Lower leg skin (tissue), 4 donors: ENCODE measurements around the gene VNN1. TPM values are rescaled to one million over a fixed set of nuclear protein-coding genes. Genes with fewer than 3 reads are reported as not detected.

ENCODE experiments used
- DNase-seq, 2 donors: peaks; one replicate each; pipeline ENCODE4 v3.0.0-alpha.2; 2019; ENCODE audit warnings: low spot score in 2 of 2
- H3K4me3 ChIP-seq: fragments of 200-600 bp; sonication (generic); 2 replicates; pipeline ENCODE4 v1.5.1; 2017; ENCODE audit warnings: mild to moderate bottlenecking, low read depth; ENCODE audit not compliant: poor library complexity, severe bottlenecking
- POLR2A ChIP-seq, 2 donors: fragments of 450-650 bp; IDR thresholded peaks; one replicate each; pipeline ENCODE4 v1.6.1; 2016 to 2017; ENCODE audit warnings: antibody characterized with exemption in 2 of 2, mild to moderate bottlenecking in 1 of 2, moderate library complexity in 1 of 2
- WGBS, 2 donors: methylation state at CpG; one replicate each; pipeline ENCODE4 v1.1.5; 2018; 5-methylcytosine and 5-hydroxymethylcytosine counted together
- intact Hi-C: fragments of 100-400 bp; cut with DNase I; formaldehyde crosslinking; loops from one replicate; pipeline ENCODE4 v1.15.0; 2023; ENCODE audit warnings: low total_unique reads
- total RNA-seq, 4 donors: library from RNA; depleted of rRNA; stranded (reverse); fragments of >200 nt; gene quantifications; one replicate each; pipeline ENCODE4 v1.1.0, GENCODE V29; 2016
- TF ChIP-seq, protein P1 (sequence below), 3 donors: fragments of 450-650 bp; IDR thresholded peaks; one replicate each; pipeline ENCODE4 v1.5.1; 2016; ENCODE audit warnings: antibody characterized with exemption in 3 of 3, mild to moderate bottlenecking in 3 of 3, moderate library complexity in 2 of 3

The VNN1 gene
- total RNA-seq, 4 donors from 2014 or later: 0.15 to 1.4 (median 0.23) TPM; not detected in 1

GRCh38 chr6:132731086-132731485 is 17.2 kb upstream of the VNN1 start:
- H3K4me3 ChIP-seq: no peak overlapping the region
- DNase-seq: no peak
- no peak for TF ChIP-seq POLR2A (IDR thresholded peaks at IDR 0.05)
- TF ChIP-seq, protein P1, sequence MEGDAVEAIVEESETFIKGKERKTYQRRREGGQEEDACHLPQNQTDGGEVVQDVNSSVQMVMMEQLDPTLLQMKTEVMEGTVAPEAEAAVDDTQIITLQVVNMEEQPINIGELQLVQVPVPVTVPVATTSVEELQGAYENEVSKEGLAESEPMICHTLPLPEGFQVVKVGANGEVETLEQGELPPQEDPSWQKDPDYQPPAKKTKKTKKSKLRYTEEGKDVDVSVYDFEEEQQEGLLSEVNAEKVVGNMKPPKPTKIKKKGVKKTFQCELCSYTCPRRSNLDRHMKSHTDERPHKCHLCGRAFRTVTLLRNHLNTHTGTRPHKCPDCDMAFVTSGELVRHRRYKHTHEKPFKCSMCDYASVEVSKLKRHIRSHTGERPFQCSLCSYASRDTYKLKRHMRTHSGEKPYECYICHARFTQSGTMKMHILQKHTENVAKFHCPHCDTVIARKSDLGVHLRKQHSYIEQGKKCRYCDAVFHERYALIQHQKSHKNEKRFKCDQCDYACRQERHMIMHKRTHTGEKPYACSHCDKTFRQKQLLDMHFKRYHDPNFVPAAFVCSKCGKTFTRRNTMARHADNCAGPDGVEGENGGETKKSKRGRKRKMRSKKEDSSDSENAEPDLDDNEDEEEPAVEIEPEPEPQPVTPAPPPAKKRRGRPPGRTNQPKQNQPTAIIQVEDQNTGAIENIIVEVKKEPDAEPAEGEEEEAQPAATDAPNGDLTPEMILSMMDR (IDR thresholded peaks at IDR 0.05): no peak
- intact Hi-C loops: no loop called here
- 89 to 92% methylated on average over 2 of the region's 2 CpGs for WGBS, 2 donors

DNA sequence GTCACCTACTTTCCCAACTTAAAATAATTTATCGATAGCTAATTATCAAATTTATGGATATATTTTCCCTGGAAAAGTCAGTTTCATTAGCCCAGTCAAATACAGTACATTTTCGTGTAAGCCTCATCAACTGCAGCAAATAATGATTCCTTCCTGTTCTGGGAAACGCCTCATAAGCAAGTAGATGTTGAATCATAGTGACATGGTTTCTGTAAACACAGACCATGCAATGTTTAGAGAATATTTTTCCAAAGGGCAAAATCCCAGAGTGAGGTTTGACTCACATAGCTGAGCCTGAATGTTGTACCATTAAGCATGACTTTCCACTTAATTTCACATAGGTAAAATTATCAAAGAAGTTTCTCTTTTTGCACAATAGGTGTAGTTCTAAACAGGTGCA is 16.7 kb upstream of the VNN1 start:
- no peak for DNase-seq

GRCh38 chr6:132728616-132729015 is 14.8 kb upstream of the VNN1 start:
- WGBS, 2 donors: 73 to 74% methylated on average over 4 of the region's 4 CpGs
- DNase-seq: no peak
- intact Hi-C loops: no loop called here

More for the DNA sequence above, 16.7 kb upstream of the VNN1 start:
- intact Hi-C loops: no loop called here
- WGBS, 2 donors: 77 to 79% methylated on average over 3 of the region's 3 CpGs
- H3K4me3 ChIP-seq: no peak overlapping the region
- no peak for TF ChIP-seq POLR2A (IDR thresholded peaks at IDR 0.05)
- TF ChIP-seq, protein P1 (IDR thresholded peaks at IDR 0.05): no peak

DNA sequence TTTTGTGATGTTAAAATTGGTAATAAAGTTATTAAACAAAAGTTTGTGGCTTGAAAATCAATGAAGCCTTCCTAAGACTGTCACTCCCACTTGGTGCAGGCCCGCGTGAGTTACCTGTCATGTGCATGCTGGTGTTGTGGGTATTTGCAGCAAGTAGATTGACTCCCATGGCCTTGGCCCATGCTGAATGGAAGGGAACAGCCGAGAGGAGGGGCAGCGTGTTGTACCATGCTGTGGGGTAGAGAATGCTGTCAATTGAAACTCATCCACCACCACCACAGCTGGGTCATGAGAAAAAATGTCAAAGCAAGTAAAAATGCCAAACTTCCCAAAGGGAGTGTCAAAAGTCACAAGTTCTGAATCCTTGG is 12.7 kb upstream of the VNN1 start:
- 87 to 90% methylated on average over 4 of the region's 4 CpGs for WGBS, 2 donors
- intact Hi-C loops: no loop called here
- no peak overlapping the region for H3K4me3 ChIP-seq
- DNase-seq: no peak
- TF ChIP-seq POLR2A (IDR thresholded peaks at IDR 0.05): no peak

More at GRCh38 chr6:132728616-132729015, 14.8 kb upstream of the VNN1 start:
- no peak for TF ChIP-seq POLR2A (IDR thresholded peaks at IDR 0.05)
- TF ChIP-seq, protein P1 (IDR thresholded peaks at IDR 0.05): no peak
- H3K4me3 ChIP-seq: no peak overlapping the region

- intact Hi-C loops: no loop called here
- no peak for TF ChIP-seq POLR2A (IDR thresholded peaks at IDR 0.05)
- TF ChIP-seq, protein P1 (IDR thresholded peaks at IDR 0.05): no peak
- no peak for DNase-seq
- H3K4me3 ChIP-seq: no peak overlapping the region
- 53 to 64% methylated on average over 6 of the region's 6 CpGs for WGBS, 2 donors
Observed at GRCh38 chr6:132725947-132726607, 12.2 kb upstream of the VNN1 start.

- H3K4me3 ChIP-seq: no peak overlapping the region
- intact Hi-C loops: no loop called here
- DNase-seq: no peak
- TF ChIP-seq, protein P1 (IDR thresholded peaks at IDR 0.05): no peak
- TF ChIP-seq POLR2A (IDR thresholded peaks at IDR 0.05): no peak
- 81 to 85% methylated on average over 6 of the region's 6 CpGs for WGBS, 2 donors
Observed at GRCh38 chr6:132725471-132725870, 11.6 kb upstream of the VNN1 start.
